HT-29 (cell line): Measurements from ENCODE around the gene WFDC5. TPM values are rescaled to one million over a fixed set of nuclear protein-coding genes. Genes with fewer than 3 reads are reported as not detected.
A peak's percentile ranks its signal among the peaks of the same experiment; 100 is the strongest.
"Not testable (repeated sequence)": the region's sequence is repeated elsewhere in the genome, so short reads cannot be mapped to it uniquely, and the experiment has no call there.

Experiments
- DNase-seq: peaks from one replicate; pipeline ENCODE4 v3.0.0-alpha.2; 2015; ENCODE audit warnings: low spot score
- total RNA-seq: library from RNA; depleted of rRNA; stranded (reverse); fragments of >200 nt; shearing (Covaris generic); gene quantifications from 2 replicates; pipeline ENCODE4 v1.2.3, GENCODE V29; 2014

Gene WFDC5
- total RNA-seq, 1 experiment from 2014 or later = not detected

DNA sequence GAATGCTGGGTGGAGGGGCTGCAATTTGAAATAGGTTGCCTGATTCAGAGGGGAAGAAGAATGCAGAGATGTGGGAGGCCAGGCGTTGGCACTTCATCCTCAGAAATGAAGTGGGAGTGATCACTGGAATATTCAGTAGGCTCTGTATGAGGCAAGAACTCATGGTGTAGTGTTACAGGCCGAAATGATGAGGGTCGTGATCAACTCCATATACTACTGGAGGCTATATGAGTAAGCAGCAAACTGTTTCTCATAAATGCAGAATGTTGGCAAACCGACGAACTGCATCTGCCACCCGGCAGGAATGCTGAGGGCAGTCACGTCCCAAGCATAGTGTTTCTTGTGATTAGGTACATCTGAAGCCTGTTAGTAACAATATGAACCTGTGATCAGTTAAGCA is 26.7 kb downstream of the WFDC5 start:
- DNase-seq = no peak

DNA sequence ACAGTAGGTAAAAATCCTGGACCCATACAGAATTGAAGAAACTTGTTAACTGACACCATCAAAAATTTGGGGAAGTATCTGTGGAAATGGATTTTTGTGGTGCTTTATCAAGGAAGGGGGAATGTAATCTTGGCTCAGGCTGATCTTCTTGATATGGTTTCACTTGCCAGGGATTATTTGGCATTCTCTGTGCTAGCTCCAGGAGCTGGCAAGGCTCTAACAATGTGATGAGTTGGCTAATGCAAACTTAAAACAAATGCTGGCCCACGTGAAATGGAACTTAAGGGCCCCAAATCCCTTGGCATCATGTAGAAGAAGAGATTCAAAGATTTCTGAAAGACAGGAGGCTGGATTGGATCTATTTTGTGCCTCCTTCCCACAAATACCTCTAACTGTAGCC is 27.2 kb downstream of the WFDC5 start:
- DNase-seq = no peak

DNA sequence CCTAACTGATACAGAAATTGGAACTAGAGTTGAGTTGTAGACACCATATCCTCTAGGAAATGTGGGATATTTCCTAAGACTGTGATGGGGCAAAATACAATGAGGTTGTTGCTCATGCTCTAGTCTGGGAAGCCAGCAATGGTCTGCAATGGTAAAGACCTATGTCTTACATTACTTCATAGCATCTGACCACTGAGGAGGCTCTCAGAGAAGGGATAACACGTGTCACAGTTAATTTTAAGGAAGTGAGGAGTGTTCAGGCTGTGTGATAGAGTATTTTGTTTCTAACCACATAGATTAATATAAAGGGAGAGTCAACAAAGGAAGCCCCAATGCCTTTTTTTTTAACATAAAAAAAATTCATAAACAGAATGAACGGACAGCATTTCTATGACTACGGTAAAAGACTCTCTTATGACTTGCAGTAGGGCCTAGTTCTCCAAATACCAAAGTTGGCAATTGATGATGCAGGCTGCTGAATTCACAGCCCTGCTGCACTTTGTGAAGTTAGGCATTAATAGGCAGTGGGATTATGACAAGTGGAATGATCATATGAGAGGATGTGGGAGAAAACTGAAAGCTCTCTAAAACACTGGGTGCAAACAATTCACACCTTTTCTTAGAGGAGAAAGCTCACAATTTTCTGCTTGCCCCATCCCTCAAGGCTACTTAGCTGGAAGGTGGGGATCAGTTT is 27.7 kb downstream of the WFDC5 start:
- DNase-seq = no peak

DNA sequence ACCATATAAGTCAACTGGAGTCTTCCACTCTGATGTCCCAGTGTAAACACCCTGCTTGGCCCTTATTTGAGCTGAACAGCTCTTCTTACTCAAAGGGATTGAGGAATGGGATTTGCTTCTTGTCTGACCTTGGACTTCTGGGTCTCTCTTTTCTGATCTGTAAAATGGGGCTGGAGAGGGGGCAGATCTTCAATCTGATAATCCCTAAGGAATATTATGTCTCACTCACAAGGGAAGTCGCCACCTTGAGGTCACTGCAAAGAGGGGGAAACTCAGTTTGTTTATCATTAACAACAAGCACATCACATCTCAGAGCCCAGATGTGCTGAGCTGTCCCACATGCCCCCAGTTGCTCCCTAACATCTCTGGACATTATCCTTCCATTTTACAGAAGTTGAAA is 29.1 kb downstream of the WFDC5 start:
- DNase-seq = no peak

DNA sequence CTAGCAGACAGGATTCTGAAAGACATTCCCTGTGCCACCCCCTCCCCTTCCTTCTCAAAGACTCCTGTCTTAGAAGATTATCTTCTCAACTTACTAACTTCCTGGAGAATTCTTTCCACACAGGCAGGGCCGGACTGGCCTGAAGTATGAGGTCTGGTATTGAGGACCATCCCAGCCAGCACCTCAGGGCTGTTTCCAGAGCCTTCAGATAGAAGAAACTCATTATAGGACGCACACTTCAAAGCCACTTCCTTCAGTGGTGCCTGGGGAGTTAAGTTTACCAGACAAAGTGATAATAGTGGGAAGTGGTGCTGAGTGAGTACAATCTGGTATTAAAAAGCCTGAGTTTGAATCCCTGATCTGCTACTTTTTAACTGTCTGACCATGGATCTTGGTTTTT is 29.7 kb downstream of the WFDC5 start:
- no peak for DNase-seq

DNA sequence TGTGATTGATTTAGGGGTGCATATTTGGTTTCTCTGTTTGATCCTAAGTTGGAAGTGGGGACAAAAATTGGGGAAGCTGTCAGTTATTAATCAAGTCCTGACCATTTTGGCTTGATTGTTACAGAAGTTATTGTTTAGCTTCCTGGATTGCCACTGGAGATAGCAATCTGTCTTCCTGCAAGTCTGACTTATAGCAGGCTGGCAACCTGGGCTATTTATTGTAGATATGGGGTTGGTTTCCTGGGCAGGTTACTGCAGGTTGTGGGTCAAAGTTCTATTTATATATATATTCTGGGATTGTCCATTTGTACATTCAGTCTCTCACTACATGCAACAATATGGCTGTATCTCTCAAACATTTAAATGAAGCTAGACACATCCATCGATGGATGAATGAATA is 31.8 kb downstream of the WFDC5 start:
- DNase-seq = no peak

DNA sequence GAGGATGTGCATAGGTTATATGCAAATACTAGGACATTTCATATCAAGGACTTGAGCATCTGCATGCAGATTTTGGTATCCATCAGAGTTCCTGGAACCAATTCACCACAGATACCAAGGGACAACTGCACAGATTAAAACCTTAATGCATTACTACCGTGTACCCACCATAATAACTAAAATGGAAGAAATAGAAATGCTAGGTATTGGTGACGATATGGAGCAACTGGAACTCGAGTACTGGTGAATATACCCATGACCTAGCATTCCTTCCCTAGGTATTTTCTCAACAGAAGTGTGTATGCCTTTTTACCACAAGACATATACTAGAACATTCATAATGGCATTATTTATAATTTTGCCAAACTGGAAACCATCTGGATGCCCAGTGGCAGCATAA is 32.5 kb downstream of the WFDC5 start:
- DNase-seq = no peak

DNA sequence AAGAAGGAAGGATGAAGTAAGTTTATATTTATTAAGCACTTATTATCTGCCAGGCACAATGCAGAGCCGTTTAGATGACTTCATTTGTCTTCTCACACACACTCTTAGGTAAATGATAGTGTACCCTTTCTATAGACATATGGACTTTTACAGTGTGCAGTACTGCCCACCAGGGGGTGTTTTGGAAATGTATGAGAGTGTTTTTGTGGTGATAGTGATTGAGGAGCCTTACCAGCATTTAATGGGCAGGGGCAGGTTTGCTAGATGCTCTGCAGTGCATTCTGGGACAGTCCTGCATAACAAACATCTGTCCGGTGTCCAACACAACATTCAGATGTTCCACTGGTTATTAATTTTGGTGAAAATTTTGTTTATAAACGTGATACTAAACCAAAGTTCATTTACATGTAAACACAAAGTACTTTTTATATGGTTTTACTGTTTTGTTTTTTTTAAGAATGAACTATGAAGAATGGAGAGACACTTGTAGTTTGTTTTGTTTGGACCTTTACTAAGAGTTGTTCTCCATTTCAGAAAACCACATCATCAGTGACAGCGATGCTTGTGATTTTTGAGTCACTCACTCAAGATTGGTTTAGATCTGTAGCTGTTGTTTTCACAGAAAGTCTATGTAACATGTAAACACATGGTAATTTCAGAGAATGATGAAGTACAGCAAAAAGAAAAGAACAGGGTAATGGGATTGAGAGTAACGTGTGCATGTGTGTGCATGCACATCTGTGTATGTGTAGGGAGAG is 33.9 kb downstream of the WFDC5 start:
- DNase-seq = peak; percentile 76

DNA sequence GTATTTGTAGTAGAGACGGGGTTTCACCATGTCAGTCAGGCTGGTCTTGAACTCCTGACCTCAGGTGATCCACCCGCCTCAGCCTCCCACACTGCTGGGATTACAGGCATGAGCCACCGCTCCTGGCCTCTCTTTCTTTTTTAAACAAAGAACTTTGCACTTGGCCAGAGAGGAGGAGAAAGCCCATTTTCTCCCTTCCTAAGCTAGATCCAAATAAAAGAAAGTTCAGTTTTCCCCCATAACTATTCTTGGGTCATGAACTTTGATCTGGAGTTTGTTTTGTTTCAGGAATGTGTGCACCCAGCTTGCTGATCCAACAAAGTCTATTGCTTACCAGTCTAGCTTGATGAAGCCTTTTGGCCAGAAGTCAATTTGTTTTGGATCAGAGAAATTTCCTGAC is 37.4 kb downstream of the WFDC5 start:
- no peak for DNase-seq

DNA sequence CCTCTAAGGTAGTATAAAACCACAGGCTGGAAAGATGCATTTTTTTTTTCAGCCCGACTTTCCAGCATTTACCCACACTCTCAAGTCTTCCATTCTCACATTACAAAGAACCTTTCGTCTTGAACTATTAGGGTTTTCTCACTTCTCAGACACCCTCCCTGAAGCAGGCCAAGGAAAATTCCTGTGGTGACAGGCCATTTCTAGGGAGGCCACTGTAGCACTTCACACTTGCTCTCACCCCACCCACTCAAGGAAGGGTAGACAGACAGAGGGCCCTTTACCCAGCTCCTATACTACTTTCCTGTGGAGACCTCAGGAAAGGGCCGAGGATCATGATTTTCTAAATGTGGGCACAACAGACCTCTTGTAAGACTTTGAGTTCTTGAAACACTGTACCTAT is 41.8 kb downstream of the WFDC5 start:
- no peak for DNase-seq

DNA sequence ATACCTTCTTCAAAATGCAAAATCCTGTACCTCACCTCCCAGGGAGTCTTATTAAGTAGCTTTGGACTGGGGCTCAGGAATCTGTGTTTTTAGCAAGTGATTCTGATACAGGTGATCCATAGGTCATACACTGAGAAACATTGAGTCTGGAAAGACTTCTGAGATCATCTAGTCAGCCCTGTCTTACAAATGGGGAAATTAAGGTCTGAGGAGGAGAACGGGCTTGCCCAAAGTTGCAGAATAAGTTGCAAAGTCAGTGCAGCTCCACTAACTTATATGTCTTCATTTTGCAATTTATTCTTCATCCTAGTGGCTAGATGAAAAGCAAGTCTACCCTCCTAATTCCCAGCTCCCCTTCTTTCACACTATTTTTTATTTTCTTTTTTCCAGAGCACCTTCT is 42.9 kb downstream of the WFDC5 start:
- no peak for DNase-seq

DNA sequence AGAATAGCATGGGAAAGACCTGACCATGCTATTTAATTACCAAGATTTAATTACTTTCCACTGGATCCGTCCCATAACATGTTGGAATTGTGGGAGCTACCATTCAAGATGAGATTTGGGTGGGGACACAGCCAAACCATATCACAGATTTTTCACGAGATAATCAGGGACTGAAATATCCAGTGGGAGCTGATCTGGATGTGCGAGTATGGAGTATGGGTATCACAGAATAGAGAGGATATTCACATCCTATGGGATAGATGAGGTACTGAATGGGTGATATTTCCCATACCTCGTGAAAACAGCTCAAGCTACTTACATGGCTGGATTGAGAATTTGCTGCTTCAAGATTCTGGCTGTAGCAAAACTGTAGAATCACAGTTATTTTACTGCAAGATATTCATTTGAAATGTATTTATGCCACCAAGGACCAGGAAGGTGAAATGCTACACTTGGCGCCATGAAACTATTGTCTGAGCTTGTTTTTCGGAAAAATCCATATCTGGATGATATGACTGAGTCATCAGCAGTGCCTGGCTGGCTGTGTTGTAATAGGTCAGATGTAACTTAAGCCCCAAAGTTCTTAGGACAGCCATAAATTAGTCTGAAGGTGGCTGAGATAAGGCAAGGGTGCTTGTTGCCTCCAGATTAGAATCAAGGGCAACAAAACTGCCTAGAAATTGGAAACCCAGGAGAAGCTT is 43.9 kb downstream of the WFDC5 start:
- DNase-seq = no peak

DNA sequence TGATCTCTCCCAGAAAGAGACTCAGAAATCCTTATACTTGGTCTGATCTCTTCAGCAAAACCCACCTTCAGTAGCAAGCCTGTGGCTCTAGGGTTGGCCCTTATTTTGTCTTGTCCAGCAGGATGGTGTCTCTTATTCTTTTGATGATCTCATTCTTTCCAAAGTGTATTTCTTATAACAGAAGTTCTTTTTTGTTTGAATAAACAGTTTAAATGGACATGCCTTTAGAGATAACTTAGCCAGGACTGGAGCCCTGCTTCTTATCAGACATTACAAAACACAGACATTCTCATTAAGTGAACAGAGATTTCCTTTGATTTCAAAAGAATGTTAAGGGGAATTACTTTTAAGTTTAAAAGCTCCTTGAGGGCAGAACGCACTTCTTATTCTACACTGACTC is 45.7 kb downstream of the WFDC5 start:
- DNase-seq = no peak

DNA sequence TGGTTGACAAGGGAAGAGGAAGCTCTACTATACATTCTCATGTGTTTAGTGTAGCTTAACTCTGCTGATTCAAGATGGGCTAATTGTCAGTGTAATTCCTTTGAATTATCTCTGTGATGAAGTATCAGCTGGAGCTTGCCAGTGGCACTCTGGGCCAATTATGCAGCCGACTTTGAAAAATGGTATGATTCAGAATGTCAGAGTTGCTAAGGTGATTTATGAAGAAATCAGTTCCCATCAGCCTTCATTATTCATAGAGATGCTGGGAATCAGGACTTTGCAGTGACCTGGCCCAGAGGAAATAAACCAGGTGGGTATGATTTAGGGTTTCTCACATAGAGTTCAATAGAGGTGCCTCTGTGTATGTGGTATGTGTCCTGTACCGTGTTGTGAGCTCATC is 47.4 kb downstream of the WFDC5 start:
- no peak for DNase-seq

DNA sequence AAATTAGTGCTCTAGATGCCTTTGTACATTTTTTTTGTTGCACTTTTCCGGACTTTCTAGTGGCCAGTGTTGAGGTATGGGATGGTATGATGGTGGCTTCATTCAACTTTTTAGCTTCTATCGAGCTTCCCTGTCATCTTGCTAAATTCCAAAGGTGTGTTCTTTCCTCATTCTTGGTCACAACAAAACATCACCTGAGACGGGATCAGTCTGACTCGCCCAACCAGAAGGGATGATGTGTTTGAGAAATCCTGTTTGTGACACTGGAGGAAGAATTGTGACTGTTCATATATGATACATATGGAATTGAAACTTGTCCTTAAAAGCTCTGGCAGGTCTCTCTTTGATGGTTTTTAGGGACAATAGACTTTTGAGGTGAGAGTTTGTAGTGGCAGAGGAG is 47.9 kb downstream of the WFDC5 start:
- DNase-seq = no peak

DNA sequence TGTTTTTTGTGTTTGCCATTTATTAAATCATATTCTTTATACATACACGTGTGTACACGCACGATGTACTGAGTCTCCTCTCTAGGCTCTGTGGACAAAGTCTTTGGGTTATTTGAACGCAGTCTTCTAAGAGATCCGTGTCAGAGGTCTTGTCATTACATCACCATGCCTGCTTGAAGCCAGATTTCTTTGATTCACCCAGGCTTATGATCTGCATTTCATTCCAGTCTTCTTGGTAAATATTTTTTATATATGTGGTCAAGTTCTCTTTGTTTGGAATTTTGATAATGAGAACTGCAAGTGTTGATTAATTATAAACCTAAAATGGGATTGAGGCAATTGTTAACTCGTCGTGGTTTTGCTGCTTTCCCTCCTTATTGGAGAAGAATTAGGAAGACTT is 48.6 kb downstream of the WFDC5 start:
- no peak for DNase-seq

DNA sequence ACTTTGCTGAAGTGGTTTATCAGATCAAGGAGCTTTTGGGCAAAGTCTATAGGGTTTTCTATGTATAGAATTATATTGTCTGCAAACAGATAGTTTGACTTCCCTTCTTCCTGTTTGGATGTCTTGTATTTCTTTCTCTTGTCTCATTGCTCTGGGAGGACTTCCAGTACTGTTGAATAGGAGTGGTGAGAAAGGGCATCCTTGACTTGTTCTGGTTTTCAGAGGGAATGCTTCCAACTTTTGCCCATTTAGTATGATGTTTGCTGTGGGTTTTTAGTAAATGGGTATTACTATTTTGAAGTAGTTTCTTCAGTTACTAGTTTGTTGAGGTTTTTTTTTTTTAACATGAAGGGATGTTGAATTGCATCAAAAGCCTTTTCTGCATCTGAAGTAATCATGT is 50.2 kb downstream of the WFDC5 start:
- DNase-seq = no peak

DNA sequence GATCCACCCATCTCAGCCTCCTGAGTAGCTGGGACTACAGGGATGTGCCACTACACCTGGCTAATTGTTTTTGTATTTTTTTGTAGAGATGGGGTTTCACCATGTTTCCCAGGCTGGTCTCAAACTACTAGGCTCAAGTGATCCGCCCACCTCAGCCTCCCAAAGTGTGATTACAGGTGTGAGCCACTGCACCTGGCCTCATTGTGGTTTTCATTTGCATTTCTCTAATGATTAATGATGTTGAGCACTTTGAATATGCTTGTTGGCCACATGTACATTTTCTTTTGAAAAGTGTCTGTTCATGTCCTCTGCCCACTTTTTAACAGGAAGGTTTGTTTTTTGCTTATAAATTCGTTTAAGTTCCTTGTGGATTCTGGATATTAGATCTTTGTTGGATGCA is 51.9 kb downstream of the WFDC5 start:
- not testable (repeated sequence) for DNase-seq

DNA sequence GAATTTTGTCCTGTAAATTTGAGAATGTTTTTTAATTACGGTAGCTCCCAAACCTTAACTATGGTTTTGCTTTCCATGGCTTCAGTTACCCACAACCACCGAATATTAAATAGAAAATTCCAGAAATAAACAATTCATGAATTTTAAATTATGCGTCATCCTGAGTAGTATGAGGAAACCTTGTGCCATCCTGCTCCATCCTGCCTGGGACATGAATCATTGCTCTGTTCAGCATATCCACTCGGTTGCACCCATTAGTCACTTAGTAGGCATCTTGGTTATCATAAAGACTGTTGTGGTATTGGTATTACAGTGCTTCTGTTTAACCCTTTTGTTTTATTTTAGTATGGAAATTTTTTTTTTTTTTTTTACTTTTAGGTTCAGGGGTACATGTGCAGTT is 53.7 kb downstream of the WFDC5 start:
- DNase-seq = no peak

DNA sequence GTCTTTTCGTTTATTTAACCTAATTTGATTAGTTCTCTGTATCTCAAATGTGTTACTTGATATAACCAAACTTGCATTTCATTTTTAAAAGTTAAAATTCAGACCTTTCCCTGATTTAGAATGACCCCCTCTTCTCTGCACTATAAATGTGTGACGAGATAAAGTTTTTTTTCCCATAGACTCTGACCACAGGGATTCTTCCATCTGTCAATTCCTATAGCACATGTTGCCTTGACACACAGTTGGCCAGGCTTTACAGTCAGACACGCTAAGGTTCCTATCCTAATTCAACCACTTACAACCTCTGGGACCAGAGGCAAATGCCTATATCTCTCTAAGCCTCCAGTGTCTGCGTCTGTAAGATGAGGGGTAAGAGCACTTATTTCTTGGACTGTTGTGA is 54.7 kb downstream of the WFDC5 start:
- DNase-seq = no peak
